ENCODE data around the gene UNC13B.

DNA sequence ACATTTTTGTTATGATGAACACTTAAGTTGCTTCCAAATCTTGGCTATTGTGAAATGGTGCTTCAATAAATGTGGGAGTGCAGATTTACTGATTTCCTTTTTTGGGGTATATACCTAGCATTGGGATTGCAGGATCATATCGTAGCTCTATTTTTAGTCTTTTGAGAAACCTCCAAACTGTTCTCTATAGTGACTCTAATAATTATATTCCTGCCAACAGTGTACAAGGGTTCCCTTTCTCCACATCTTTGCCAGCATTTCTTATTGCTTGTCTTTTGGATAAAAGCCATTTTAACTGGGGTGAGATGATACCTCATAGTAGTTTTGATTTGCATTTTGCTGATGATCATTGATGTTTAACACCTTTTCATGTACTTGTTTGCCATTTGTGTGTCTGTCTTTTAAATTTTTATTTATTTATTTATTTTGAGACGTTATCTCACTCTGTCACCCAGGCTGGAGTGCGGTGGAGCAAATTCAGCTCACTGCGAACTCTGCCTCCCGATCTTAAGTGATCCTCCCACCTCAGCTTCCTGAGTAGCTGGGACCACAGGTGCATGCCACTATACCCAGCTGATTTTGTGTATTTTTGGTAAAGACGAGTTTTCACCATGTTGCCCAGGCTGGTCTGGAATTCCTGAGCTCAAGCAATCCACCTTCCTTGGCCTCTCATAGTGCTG is 59.0 kb downstream of the UNC13B start:
- TF ChIP-seq POLR2AphosphoS5 (IDR thresholded peaks at IDR 0.05; ENCODE audit: low read depth, low read length), result no peak
- TF ChIP-seq POLR2A (IDR thresholded peaks at IDR 0.05; ENCODE audit: low read depth, low read length), result no peak
- no peak for TF ChIP-seq TAF1 (IDR thresholded peaks at IDR 0.05; ENCODE audit: borderline replicate concordance, low read depth, low read length)

All from GM12892 (cell line).